GM12878 (cell line): ENCODE results near the gene CLASRP.

Experiments used
- BRCA1 ChIP-seq: IDR thresholded peaks from 2 replicates; pipeline ENCODE4 v1.6.1; 2011; ENCODE audit warnings: low read depth, low read length, improper control_type of control experiment
- CTCF ChIP-seq, 3 experiments: IDR thresholded peaks in 2 of 3; conservative IDR thresholded peaks in 1 of 3; 2 replicates each; pipeline ENCODE4 v1.5.1; 2011; ENCODE audit warnings: low read depth in 3 of 3, low read length in 3 of 3, mild to moderate bottlenecking in 3 of 3, control low read depth in 2 of 3, moderate library complexity in 2 of 3, inconsistent platforms in 1 of 3, mixed read lengths in 1 of 3; ENCODE audit not compliant: control insufficient read depth in 2 of 3, insufficient read depth in 1 of 3; ENCODE audit errors: extremely low read depth in 1 of 3
- EP300 ChIP-seq, 2 experiments: fragments of 150-350 bp in 1 of 2; IDR thresholded peaks; 2 replicates each; pipeline ENCODE4 v1.6.1; 2011 to 2012; ENCODE audit warnings: low read depth in 2 of 2, low read length in 2 of 2, borderline replicate concordance in 1 of 2, improper control_type of control experiment in 1 of 2, inconsistent platforms in 1 of 2; ENCODE audit not compliant: control insufficient read depth in 1 of 2
- RCOR1 ChIP-seq: conservative IDR thresholded peaks from 2 replicates; pipeline ENCODE4 v1.6.1; 2012; ENCODE audit warnings: low read depth, low read length, improper control_type of control experiment
- SMARCA5 ChIP-seq: fragments of 450-650 bp; IDR thresholded peaks from 2 replicates; pipeline ENCODE4 v1.6.1; 2017; ENCODE audit warnings: mild to moderate bottlenecking
- YY1 ChIP-seq: IDR thresholded peaks from 2 replicates; pipeline ENCODE4 v1.6.1; 2011; ENCODE audit warnings: low read depth, mild to moderate bottlenecking, low read length
- TF ChIP-seq, protein P1 (sequence below): IDR thresholded peaks from 2 replicates; pipeline ENCODE4 v1.6.1; 2011; ENCODE audit warnings: low read depth, low read length, improper control_type of control experiment, borderline replicate concordance

DNA sequence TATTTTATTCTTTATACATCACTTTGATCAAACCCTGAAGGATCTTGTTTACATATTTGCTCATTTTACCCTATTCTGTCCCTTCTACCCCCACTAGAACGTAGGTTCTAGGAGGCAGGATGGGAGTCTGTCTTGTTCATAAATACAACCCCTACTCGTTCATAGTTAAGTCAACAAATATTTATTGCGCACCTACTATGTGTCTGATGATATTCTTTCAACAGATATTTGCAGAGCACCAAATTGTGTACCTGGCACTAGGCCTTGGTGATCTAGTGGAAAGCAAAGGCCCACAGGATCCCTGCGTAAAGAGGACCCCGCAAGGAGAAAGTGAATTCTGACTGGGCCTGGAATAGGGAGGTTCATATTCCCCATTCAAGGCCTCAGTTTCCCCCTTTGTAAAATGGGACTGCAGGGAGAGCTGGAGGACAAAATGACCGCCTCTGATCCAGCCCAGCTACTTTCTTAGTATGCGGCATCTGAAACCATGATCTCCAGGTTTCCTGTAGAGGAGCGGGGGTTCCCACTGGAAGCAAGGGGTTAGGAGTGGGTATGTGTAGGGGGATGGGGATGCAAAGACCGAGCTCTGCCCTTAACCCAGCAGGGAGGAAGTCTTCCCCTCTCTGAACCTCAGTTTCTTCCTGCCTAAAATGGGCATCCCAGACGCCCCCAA, 39.7 kb downstream of the CLASRP start:
- TF ChIP-seq EP300 (IDR thresholded peaks at IDR 0.05; ENCODE audit: borderline replicate concordance in 1 of 2, control insufficient read depth in 1 of 2, low read depth in 2 of 2, low read length in 2 of 2): no peak
- TF ChIP-seq, protein P1, sequence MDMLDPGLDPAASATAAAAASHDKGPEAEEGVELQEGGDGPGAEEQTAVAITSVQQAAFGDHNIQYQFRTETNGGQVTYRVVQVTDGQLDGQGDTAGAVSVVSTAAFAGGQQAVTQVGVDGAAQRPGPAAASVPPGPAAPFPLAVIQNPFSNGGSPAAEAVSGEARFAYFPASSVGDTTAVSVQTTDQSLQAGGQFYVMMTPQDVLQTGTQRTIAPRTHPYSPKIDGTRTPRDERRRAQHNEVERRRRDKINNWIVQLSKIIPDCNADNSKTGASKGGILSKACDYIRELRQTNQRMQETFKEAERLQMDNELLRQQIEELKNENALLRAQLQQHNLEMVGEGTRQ: no peak
- TF ChIP-seq YY1: no peak
- TF ChIP-seq CTCF (IDR thresholded peaks at IDR 0.05 in 2 of 3, conservative IDR thresholded peaks at IDR 0.05 in 1 of 3; ENCODE audit: control insufficient read depth in 2 of 3, extremely low read depth in 1 of 3, insufficient read depth in 1 of 3, low read depth in 3 of 3, low read length in 3 of 3): no peak
- no peak for TF ChIP-seq RCOR1
- no peak for TF ChIP-seq BRCA1
- TF ChIP-seq SMARCA5: no peak
